ENCODE measurements around the gene MEGF6.

MEGF6 gene

GRCh38 chr1:3527774-3528173 lies 83.5 kb downstream of the MEGF6 start:
- no peak overlapping the region for H3K27ac ChIP-seq
- no peak for TF ChIP-seq CTCF (conservative IDR thresholded peaks at IDR 0.05)
- no peak for TF ChIP-seq ZFX (IDR thresholded peaks at IDR 0.05)

- H3K27ac ChIP-seq: no peak overlapping the region
- TF ChIP-seq ZFX (IDR thresholded peaks at IDR 0.05) (no peak), CTCF (conservative IDR thresholded peaks at IDR 0.05) (no peak)
These were observed 85.5 kb downstream of the MEGF6 start for GRCh38 chr1:3525551-3526482.

- H3K27ac ChIP-seq: no peak overlapping the region
- TF ChIP-seq CTCF (conservative IDR thresholded peaks at IDR 0.05) (no peak), ZFX (IDR thresholded peaks at IDR 0.05) (no peak)
These were observed 86.6 kb downstream of the MEGF6 start for GRCh38 chr1:3524556-3525203.

GRCh38 chr1:3523980-3524379 lies 87.3 kb downstream of the MEGF6 start:
- H3K27ac ChIP-seq: no peak overlapping the region
- TF ChIP-seq ZFX (IDR thresholded peaks at IDR 0.05) (no peak), CTCF (conservative IDR thresholded peaks at IDR 0.05) (no peak)

GRCh38 chr1:3522564-3523265 lies 88.6 kb downstream of the MEGF6 start:
- no peak overlapping the region for H3K27ac ChIP-seq
- TF ChIP-seq ZFX (IDR thresholded peaks at IDR 0.05): no peak
- no peak for TF ChIP-seq CTCF (conservative IDR thresholded peaks at IDR 0.05)

- no peak for TF ChIP-seq CTCF (conservative IDR thresholded peaks at IDR 0.05)
- TF ChIP-seq ZFX (IDR thresholded peaks at IDR 0.05): no peak
- no peak overlapping the region for H3K27ac ChIP-seq
These were observed 89.2 kb downstream of the MEGF6 start for GRCh38 chr1:3522112-3522511.

GRCh38 chr1:3521426-3521825 lies 89.9 kb downstream of the MEGF6 start:
- no peak overlapping the region for H3K27ac ChIP-seq

More at GRCh38 chr1:3521426-3521825, 89.9 kb downstream of the MEGF6 start:
- TF ChIP-seq CTCF (conservative IDR thresholded peaks at IDR 0.05): no peak
- TF ChIP-seq ZFX (IDR thresholded peaks at IDR 0.05): no peak
